ENCODE data around the gene BRD1.
"Not testable (repeated sequence)": the region's sequence is repeated elsewhere in the genome, so short reads cannot be mapped to it uniquely, and the experiment has no call there.

Gene BRD1

DNA sequence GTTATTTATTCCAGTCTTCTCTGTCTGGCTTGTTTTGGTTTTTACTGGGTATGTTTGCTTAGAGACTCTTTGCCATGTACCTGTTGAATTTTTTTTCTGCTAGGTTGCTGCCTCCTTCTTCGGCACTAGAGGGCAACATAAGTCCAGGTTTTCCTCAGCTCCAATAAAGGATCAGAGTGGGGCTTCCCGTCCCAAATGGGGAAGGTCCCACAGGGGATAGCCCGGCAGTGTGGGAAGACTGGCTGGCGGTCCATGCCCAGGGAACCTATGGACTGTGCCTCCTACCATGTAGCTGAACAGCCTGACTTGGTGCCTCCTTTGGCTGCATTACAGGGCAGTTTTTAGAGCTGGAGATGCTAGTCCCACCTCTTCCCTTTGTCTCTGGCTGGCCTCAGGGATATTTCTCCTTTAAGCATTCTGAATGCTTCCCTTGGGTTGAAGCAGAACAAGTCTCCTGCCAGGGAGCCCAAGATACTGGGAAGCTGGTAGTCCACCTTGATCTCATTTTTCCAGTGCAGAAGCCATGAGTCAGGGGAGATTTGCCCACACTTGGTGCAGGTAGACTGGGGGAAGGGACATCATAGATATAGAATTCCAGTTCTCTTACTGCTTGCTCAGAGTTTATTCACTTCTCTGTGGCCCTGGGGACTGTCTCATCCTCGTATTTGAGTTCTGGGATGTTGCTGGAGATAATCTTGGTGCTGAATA is 60.2 kb downstream of the BRD1 start:
- DNase-seq, result peak; percentile 10

DNA sequence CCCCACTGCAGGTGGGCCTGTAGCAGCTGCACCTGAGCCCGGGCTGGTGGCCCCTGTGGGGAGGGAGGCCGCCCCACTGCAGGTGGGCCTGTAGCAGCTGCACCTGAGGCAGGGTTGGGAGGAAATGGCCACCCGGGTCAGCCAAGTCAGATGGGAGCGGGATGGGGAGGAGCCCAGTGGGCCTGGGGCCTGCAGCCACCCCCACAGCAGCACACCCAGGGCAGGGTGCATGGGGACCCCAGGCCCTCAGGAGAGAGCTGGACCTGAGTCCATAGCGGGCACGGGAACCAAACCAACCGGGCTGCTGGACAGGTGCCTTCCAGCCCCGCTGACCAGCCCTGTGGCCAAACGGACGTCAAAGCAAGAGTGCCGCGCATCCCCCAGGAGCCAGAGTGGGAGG is 61.7 kb downstream of the BRD1 start:
- DNase-seq, result no peak

DNA sequence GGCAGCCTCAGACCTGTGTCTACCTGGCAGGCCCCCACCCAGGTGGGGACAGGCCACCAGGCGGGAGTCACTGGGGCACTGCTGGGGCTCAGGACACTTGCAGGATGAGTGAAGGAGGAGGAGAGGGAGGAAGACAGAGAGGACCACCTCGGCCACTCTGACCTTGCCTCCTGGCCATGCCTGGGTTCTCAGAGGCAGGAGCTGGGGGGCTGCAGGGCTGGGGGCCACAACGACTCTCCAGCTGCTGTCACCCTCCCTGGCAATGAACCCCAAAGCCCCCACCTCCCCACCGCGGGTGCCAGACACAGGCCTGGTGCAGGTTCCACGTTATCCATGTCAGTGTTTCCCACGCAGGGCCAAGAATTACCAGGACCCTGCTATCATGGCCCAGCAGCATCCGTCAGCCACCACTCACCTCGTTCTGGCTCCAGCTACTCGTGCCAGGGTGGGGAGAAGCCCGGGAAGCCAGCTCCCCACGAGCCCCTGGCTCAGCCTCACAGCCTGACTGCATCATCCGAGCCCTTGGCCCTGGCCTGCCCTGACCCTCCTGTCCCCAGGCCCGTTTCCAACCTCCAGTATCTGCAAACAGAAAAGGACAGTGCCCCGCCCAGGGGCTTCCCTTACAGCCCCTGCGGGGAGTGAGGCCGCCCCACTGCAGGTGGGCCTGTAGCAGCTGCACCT is 62.4 kb downstream of the BRD1 start:
- no peak for DNase-seq

DNA sequence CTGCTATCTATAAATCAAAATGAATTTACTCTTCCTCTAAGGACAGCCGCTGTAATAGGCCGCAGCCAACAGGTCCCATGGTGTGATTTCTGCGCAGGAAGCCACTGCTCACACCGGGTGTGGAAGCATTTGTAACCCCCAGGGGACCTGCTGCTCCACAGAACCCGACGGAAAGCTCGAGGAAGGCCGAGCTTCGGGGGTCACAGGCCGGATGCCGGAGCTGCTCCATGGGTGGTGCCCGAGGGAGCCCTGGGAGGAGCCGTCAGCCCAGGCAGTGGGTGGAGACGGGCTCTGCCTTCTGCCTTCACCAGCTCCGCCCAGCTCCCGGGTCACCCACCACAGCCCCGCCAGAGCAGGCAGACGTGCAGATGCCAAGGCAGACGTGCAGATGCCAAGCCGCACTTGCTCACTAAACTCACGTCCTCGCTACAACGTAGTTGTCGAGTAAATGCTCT is 63.5 kb downstream of the BRD1 start:
- DNase-seq, result no peak

DNA sequence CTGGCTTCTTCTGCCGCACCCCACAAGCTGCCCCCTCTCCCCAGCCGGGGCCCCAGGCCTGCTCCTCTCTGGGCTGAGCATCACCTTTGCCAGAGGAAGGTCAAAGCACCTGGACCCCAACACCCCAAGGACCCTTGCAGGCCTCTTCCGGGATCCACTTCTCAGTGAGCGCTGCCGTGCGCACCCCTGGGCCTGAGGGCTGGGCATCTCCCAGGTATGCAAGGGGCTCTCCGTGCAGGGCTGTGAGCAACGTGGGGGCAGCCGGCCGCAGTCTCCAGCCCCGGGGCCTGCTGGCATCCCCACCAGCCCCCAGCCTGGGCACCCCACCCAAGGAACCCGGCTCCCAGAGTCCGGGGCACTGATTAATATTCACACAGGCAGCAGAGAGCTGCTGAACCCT is 64.0 kb downstream of the BRD1 start:
- DNase-seq, result no peak

DNA sequence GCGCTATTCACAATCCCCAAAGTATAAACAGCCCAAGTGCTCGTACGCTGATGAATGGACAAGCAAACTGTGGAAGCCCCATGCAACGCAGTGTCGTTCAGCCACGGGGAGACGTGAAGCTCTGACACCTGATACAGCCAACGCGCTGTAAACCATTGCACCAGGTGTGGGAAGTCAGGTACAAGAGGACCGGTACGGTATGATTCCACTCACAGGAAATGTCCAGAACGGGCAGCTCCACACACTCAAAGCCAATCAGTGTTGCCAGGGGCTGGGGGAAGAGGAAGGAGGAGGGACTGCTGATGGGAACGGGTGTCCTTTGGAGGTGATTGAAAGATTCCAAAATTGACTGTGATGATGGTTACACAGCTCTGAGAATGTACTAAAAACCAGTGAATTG is 64.5 kb downstream of the BRD1 start:
- DNase-seq, result no peak

DNA sequence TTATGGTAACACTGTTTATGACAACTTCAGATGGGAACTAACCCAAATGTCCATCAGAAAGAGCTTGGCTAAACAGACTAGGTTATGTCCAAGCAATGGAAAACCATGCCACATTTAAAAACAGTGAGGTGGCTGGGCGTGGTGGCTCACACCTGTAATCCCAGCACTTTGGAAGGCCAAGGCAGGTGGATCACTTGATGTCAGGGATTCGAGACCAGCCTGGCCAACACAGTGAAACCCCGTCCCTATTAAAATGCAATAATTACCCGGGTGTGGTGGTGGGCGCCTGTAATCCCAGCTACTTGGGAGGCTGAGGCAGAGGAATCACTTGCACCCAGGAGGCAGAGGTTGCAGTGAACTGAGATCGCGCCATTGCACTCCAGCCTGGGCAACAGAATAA is 65.1 kb downstream of the BRD1 start:
- not testable (repeated sequence) for DNase-seq

DNA sequence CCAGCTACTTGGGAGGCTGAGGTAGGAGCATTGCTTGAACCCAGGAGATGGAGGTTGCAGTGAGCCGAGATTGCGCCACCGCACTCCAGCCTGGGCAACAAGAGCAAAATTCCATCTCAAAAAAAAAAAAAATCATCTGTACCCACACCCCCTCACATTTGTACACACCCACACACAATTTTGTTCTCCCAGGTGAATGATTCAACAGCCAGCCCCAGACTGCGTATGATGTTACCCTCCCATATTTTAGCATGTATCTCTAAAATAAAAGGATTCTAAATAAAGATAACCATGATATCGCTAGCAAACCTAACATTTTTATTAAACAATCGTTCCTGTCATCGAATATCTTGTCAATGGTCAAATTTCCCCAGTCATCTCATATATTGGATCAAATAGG is 65.8 kb downstream of the BRD1 start:
- DNase-seq, result no peak

DNA sequence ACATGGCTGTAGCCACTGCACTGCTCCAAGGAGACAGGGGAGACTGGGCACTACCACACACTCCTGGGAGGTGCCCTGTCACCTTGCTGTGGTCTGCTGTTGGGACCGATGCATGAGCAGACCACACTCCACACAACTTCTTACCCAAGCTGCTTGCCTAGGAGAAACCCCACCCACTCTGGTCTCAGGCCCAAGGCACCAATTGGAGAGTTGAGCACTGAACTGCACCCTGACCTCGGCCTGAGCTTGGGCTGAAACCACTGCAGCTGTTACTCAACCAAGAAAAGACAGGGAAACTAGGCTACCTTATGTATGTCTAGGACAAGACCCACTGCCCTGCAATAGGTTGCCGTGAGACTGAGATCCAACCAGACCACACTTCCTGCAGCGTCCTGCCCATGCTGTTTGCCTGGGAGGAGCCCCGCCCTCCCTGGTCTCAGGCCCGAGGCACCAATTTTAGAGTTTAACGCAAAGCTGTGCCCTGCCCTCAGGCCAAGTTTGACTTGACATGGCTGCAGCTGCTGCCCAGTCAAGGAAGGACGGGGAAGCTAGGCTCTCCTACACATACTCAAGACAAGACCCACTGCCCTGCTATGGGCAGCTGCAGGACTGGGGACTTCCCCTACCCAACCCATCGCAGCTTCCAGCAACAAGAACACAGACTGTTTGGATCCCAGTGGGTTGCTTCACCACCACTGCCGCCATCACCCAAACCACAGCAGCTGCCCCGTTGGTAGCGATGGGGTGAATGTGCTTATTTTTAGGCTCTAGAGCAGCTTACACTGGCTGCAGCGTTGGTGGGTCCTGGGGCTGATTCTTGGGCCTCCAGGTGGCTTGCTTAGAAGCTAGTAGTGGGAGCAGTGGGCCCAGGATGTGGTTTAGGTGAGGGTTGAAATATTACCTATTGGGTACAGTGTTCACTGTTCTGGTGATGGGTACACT is 66.8 kb downstream of the BRD1 start:
- no peak for DNase-seq

DNA sequence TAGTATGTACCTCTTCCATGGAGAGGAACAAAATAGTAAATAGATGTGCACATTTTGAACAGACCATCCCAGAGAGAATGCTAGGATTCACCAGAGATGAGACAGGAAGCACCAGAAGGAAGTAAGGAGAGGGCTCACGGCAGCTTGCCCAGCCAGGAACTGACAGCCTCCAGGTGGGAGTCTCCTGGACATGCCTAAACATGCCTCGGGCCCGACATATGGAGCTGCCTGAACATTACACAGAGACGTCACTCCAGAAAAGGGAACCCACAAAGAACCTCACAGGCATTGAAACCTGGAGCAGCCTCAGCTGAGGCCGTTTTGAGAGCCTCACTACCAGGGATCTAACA is 67.4 kb downstream of the BRD1 start:
- DNase-seq, result no peak

DNA sequence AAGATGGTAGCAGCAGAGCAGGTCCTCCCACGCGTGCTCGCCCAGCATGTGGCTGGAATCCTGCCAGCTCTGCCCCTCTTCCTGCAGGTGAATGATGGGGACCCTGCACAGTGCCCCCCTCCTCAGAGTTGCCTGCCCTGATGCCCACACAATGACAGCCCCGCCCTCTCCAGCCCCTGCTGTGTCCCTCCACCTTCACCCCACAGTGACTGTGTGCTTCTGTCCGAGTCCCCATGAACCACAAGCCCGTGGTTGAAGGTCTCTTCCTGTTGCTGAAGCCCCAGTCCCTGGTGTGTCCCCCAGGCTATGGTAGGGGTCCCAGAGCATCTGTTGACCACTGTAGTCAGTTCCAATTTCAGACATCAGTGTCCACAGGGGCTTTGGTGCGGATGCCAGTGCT is 71.0 kb downstream of the BRD1 start:
- no peak for DNase-seq

DNA sequence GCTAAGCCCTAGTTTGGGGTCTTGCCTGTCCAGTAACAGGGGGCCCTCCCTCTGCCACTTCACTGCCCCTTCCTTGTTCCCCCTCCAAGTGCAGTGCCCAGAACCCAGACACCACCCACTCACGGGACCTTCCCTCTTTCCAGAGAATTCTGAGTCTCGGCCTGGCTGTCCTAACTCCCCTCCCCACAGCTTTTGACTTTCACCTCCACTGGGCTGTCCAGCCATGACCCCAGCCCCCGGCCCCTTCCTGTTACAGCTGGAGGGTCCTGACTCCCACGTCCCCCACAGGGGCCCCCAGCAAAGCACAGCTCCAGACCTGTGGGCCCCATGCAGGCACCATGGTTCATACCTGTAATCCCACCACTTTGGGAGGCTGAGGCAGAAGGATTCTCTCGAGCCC is 71.5 kb downstream of the BRD1 start:
- DNase-seq, result no peak

DNA sequence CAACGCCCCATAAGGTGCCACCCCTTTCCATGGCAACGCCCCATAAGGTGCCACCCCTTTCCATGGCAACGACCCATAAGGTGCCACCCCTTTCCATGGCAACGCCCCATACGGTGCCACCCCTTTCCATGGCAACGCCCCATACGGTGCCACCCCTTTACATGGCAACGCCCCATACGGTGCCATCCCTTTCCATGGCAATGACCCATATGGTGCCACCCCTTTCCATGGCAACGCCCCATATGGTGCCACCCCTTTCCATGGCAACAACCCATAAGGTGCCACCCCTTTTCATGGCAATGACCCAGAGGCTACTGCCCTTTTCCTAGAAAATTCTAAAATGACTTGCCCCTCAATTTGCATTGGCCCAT is 72.1 kb downstream of the BRD1 start:
- no peak for DNase-seq

DNA sequence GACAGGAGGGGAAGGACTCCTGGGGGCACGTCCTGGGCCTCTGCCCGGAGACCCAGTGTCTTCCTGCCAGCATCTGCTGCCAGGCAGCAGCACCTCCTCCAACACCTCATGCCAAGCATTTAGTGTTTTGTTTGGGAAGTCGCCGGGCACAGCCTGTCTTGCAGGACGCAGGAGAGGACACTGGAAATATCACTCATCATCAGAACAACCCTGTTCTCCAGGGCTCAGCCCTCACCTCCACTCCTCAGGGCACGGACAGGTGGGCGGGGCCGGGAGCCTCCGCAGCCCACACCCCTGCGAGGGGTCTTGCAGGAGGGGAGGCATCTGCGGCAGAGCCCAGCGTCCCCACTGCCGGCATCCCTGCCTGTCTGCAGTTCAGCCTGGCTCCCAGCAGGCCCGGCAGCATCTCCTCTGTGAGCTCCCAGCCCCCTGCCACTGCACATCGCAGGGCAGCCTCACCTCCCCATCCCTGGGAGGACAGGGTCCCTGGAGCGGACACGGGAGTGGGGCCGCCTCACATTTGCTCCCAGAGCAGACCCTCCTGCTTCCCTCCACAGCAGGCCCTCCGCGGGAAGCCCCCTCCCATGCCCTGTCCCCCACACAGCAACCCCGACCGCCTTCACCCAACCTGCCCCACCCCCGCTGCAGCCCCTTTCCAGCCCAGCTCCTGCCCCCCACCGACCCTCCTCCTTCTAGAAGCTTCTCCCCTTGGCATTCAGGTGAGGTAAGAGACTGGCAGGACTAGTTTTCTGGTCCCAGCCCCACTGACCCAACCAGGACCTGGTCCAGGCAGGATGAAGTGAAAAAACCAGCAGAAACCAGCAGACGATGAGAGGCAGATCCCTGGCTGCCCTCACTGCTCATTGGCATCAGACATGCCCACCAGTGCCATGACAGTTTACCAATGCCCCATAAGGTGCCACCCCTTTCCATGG is 72.7 kb downstream of the BRD1 start:
- no peak for DNase-seq

DNA sequence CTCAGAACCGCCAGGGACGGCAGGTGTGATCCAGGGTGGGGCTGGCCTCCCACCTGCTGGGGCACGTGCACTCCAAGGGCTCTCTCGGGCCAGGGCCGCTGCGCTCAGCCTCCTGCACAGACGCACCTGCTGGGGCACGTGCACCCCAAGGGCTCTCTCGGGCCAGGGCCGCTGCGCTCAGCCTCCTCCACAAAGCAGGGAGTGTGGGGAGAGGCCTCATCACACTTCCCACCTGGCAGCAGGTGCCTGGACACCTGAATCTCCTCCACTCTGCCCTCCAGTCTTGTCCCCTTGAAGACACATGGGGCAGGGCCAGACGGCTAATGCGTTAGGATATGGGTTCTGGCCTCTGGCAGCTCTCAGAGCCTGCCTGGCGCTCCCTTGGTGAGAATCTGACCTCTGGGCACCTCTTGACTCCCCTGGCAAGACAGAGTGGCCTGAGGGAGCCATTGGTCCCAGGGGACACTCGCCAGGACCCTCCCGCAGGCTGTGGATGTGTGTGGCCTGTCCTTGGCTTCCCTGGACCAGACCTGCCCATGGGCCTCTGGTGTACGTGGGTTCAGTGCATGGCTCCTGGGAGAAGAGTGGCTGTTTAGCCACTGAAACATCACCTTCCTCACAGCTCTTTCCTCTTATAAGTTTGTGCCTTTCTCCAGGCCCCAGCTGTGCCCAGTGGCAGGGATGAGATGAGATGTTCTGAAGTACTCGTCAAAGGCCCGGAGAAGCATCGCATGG is 73.5 kb downstream of the BRD1 start:
- no peak for DNase-seq

DNA sequence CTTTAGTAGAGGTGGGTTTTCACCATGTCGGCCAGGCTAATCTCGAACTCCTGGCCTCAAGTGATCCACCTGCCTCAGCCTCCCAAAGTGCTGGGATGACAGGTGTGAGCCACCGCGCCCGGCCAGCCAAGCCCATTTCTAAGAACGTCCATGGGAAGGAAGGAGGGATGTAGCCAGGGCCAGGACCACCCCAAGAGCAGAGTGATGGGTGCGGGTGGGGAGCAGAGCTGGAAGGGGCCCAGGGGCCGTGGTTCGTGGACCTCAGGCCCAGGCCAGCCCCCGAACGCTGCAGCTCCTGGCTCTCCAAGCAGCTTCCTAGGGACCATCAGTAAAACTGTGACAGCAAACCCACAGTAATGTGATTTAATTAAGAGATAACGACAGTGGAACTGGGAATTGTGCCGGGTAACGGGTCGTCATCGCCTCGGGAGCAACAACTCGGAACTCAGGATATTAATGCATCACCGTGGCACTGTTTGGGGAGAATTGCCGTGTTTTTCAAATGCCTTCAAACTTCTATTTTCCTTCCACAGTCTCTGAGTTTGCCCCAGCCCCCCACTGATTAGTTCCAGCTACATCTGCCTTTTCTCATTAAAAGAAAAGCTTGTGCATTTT is 74.3 kb downstream of the BRD1 start:
- no peak for DNase-seq

DNA sequence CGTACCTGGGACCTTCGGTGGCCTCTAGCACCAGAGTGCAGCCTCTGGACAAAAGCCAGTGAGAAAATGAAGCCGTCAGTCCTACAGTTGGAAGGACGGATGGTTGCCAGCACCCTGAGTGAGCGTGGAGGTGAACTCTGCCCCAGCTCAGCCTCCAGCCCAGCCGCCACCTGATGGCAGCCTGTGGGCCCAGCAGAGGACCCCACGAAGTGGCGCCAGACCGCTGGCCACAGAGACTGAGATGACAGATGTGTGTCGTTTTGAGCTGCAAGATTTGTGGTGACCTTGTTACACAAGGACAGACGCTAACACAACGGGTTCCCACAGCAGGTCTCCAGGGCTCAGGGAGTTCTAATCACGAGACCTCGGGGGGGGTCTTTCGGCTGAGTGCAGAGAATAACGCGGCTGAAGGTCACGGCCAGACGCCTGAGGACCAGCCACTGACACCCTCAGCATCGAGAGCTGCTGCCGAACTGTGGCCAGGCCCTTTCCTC is 75.0 kb downstream of the BRD1 start:
- DNase-seq, result no peak

DNA sequence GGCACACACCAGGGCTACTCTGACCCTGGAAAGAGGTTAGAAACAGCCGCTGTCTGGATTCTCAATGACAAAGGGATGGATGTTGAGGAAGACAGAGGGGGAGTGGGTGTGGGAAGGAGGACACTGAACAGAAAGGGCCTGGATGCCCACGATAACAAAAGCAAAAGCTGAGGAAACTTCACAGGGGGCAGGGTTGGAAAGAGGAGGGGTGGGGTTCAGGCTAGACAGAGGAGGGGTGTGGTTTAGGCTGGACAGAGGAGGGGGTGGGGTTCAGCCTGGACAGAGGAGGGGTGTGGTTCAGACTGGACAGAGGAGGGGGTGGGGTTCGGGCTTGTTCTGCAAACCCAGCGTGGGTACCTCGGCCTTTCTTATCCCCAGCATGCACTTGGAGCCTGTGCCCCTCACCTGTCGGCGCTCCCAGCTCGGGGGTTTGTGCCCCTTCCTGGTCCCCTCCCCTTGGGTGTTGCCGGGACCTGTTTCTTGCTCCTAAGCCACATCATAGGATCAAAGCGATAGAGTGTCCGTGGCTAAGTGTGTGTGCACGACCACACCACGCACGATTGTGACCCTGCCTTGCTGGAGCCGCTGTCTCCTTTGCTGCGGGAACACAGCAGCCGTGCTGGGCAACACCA is 75.6 kb downstream of the BRD1 start:
- no peak for DNase-seq

DNA sequence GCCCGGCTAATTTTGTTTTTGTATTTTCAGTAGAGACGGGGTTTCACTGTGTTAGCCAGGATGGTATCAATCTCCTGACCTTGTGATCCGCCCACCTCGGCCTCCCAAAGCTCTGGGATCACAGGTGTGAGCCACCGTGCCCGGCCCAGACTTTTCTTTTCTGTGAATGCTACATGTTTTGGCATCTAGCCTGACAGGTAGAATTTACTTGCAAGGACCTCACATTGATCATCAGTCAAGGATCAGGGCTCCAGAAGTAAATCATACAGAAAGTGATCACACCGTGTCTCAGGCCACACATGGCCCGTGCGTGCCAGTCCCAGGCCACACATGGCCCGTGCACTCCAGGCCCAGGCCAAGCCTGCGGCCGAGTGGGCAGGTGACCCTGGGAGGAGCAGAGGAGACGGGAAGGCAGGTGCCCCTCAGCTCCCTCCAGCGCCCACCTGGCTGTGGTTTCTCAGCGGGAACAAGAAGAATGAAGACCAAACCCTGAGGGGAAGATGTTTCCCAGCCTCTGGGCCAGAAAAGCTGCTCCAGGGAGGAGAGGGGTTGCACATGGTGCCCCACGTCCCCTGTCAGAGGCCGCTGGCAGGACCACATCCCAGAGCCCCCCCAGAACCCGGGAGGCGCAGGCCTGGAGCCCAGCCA is 76.2 kb downstream of the BRD1 start:
- DNase-seq, result no peak

DNA sequence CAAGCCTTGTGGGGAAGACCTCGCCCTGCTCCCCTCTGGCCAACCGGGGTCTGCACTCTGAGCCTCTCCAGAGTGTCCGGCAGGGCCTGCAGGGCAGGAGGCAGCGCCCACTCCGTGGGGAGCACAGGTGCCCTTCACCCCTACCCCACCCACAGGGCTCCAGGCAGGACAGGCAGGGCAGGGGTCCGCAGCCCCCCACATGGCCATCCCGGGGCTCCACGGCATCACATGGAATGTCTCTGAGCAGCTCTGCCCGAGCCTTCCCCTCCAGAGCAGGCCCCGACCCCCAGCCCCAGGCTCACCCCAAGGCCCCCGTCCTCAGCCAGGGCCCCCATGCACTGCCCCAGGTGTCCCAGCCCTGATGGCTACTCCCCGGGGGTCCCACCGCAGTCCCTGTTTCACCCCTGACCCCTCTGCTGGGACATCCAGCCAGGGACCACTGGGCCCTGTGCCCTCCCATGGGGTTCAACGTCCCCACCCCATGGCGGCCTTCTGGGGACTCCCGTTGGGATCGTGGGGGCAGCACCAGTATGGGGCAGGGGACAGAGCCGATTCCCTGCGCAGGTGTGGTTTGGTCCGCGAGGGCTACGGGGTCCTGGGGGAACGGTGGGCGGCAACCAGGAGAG is 77.7 kb downstream of the BRD1 start:
- DNase-seq, result no peak

All from NCI-H526 treated with DMSO at 0.1 percent for 48 hours (cell line).